ENCODE data around the gene C3orf70. TPM values are rescaled to one million over a fixed set of nuclear protein-coding genes. Genes with fewer than 3 reads are reported as not detected.

C3orf70 gene
- polyA plus RNA-seq, 1 donor, result 9.9 TPM

DNA sequence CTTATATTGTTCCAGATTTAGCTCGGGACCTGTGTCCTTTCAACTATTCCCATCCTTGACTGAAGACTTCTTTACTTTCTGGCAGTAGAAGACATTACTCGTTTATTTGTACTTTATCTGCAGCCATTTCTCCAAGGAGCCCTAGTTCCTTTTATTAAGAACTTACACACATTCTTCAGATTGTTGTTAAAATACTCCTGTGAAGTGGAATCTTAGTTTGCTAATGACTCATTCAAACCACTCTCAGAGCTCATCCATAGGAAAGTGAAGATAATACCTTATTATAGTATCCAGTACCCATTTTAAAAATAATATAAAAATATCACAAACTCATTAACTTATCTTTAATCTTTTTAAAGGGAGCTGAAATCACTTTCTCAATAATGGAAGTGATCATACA is 63.5 kb downstream of the C3orf70 start:
- no peak for DNase-seq

DNA sequence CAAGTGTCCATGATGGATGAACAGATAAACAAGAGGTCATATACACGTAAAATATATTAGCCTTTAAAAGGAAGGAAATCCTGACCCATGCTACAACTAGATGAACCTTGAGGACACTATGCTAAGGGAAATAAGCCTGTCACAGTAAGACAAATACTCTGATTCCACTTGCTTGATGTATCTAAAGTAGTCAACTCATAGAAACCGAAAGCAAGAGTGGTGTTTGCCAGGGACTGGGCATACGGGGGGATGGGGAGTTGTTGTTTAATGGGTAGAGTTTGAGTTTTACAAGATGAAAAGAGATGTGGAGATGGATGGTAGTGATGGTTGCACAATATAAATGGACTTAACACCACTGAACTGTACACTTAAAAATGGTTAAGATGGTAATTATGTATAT is 65.4 kb downstream of the C3orf70 start:
- DNase-seq, result no peak

DNA sequence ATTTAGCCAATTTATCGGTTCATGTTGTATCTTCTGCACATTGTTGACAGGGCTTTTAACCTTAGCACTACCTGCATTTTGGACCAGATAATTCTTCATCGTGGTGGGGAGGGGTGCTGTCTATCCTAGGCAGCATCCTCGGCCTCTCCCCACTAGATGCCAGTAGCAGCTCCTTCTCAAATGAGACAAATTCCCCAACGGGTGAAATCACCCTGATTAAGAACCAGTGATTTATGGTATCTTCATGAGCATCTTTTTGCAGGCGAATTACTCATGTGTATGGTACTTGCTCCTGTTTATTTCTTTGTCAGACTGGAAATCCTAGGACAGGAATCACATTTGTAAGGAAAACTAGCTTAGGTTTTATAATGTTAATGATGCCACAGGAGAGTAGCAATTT is 68.0 kb downstream of the C3orf70 start:
- no peak for DNase-seq

DNA sequence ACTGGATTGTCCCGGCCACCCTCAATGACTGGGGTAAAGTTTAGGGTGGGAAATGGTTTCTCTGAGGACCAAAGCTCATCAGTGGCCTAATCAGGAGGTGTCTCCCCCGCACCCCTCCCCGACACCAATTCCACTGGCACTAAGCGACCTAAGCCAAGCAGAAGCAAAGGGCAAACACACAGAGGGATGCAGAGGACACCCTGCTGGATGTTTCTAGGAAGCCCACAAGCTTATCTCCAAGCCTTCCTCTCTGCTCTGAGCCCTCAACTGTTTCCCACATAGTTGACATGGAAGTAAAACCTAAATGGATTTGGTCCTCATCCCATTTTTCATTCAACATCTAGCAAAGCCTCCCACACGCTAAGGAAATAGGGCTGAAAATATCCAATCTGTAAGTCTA is 68.5 kb downstream of the C3orf70 start:
- DNase-seq, result no peak

DNA sequence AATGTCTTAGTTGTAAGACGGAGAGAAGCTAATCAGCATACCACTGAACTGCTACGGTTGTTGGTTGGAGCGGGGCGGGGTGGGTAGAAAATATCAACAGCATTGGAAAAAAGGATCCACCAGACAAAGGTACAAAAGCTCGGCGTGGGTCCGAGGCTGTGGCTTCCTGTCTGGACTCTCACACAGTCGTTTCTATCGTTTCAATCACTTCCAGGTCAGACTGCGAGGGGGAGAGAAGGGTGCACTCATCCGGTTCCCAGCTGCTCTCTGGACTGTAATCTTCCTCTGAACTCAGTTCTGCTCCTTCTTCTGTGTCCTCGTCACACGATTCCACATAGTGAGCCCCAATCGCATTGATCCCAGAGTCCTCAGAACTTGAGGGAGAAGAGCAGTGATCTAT is 70.0 kb downstream of the C3orf70 start:
- DNase-seq, result no peak

DNA sequence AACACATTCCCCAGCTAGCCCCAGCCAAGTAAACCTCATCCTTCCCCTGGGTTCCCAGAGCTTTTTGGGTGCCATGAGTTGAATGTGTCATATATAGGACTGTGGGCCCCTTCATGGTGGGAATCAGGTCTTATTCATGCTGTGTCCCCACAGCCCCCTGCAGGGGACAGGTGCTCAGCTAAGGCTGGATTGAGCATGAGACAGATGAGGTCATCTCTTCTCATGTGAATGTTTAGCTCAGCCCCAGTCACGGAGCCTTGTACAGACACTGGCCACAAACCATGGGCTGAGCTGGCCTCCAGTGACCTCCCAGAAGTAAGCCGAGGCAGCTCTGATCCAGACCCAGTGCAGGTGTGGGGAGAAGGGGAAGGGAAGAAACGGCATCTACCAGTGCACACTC is 70.7 kb downstream of the C3orf70 start:
- DNase-seq, result no peak

- no peak for DNase-seq
These were observed 71.3 kb downstream of the C3orf70 start for GRCh38 chr3:185081521-185081920.

GRCh38 chr3:185079625-185080024 is 73.2 kb downstream of the C3orf70 start:
- no peak for DNase-seq

- DNase-seq, result no peak
These were observed 76.6 kb downstream of the C3orf70 start for GRCh38 chr3:185076219-185076618.

- DNase-seq, result no peak
These were observed 77.3 kb downstream of the C3orf70 start for GRCh38 chr3:185075547-185075946.

DNA sequence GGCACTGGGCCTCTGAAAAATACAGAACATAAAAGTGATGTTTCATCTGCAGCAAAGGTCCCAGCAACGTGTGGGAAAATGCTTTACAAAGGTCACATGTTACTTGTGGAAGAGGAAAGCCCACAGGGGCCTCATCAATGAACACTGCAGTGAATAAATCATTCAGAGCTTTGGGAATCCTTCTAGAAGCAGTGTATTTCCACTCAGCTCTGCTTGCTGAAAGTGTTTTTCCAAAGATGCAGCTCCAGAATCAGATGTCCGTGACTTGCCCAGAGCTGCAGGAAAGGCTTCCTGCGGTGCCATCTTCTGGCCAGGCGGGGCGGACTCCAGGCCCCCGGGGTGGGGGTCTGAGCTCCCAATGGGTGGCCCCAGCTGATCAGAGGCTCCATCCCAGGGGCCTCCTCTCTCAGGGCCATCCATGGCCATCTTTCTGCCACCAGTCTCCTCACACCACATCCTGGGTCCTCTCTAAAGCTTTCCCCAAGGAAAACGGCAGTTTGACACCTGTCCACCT is 81.5 kb downstream of the C3orf70 start:
- no peak for DNase-seq

DNA sequence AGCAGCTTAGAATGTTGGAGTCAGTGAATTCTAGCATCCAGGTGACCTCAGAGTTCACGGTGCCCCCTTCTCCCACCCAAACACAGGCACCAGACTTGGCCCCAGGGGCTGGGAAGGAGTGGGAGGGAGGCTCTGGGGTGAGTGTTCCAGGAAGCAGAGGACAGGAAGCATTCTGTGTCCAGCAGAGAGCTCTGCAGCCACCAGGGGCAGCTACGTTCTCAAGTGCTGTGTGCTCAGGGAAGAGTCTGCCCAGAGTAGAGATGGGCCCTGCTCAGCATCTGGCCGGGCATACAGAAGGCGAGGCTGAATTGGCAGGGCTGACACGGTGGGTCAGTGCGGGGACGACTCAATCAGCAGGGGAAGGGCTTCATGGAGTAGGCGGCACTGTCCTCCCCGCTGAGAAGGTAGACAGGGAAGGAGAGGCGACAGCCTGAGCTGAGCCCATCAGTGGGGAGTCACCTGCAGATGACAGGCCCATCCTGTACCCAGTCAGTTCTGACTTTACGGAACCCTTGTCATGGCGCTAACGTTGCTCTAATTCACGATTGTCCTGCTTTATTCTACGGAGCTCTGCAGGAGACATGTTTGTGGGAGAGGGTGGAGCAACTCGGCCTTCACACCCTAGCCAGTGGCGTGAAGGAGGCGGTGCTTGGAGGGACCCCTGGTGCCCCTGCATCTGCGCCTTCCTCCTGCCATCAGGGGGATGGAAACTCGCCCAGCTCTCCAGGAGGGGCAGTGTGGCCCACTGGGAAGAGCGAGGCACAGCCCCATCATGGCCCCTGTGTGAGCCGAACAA is 82.2 kb downstream of the C3orf70 start:
- DNase-seq, result no peak

- no peak for DNase-seq
These were observed 83.5 kb downstream of the C3orf70 start for GRCh38 chr3:185069037-185070030.

GRCh38 chr3:185067173-185067572 is 85.7 kb downstream of the C3orf70 start:
- no peak for DNase-seq

- no peak for DNase-seq
These were observed 86.6 kb downstream of the C3orf70 start for GRCh38 chr3:185066251-185066650.

DNA sequence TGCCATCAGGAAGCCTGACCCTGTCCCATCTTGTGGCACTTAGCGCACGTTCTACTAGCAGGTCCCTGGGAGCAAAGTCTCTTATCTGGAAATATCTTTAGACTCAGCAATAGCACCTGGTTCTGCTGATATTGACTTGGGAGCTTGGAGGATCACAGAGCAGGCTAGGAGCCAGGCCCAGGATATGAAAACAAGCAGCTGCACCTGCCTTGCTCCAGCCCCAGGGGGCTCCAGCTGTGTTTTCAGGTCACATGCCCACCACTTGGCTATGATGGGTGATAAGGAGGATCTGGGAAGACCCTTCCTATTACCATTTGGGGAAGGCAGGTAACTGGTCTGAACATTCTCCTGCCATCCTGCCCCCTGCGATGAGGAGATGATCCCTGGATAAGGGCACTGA is 87.8 kb downstream of the C3orf70 start:
- DNase-seq, result no peak

DNA sequence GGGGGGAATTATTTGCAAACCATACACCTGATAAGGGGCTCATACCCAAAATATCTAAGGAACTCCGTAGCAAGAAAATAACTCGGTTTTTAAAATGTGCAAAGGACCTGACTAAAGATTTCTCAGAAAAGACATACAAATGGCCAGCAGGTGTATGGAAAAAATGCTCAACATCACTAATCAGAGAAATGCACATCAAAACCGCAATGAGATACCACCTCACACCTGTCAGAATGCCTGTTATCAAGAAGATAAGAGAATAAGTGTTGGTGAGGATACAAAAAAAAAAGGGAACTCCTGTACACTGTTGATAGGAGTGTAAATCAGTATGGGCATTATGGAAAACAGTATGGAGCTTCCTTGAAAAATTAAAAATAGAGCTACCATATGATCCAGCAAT is 89.4 kb downstream of the C3orf70 start:
- DNase-seq, result no peak

DNA sequence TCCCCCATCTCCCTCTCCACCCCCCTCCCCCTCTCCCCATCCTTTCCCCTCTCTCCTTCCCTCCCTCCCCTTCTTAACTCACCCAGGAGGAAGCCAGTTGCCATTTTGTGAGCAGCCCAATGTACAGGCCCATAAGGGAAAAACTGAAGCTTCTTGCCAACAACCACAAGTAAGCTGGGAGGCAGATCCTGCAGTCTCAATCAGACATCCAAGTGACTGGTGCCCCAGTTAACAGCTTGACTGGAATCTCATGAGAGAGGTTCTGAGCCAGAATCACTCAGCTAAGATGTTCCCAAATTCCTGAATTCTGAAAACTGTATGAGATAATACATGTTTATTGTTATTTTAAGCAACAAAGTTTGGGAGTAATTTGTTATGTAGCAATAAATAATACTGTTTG is 90.7 kb downstream of the C3orf70 start:
- DNase-seq, result no peak

DNA sequence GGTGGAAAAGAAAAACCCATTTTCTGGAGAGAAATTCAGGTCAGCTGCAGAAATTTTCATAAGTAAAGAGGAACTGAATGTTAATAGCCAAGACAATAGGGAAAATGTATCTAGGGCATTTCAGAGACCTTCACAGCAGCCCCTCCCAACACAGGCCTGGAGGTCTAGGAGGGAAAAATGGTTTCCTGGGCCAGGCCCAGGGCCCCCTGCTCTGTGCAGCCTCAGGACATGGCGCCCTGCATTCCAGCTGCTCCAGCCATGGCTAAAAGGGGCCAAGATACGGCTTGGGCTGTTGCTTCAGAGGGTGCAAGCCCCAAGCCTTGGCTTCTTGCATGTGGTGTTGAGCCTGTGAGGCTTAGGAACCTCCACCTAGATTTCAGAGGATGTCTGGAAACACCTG is 92.2 kb downstream of the C3orf70 start:
- DNase-seq, result no peak

- DNase-seq, result no peak
These were observed 93.1 kb downstream of the C3orf70 start for GRCh38 chr3:185059766-185060165.

GRCh38 chr3:185058796-185059195 is 94.1 kb downstream of the C3orf70 start:
- DNase-seq, result no peak

DNA sequence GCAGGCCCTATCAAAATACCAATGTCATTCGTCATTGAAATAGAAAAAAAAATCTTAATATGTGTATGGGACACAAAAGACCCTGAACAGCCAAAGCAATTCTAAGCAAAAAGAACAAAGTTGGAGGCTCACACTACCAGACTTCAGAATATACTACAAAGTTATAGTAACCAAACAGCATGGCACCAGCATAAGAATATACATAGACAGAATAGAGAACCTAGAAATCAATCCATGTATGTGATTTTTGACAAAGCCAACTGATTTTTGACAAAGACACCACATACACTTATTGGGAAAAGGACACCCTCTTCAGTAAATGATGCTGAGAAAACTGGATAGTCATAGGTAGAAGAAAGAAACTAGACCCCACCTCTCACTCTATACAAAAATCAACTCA is 95.0 kb downstream of the C3orf70 start:
- DNase-seq, result no peak

- DNase-seq, result no peak
These were observed 96.0 kb downstream of the C3orf70 start for GRCh38 chr3:185056908-185057307.

Measured in left kidney (tissue), 2 donors.